Parathyroid adenoma (tissue), 2 donors: ENCODE measurements around the gene LEFTY1.

Experiments
- H2AFZ ChIP-seq: fragments of 300-600 bp; sonication (generic); one replicate; pipeline ENCODE4 v1.7.0; 2017; ENCODE audit warnings: antibody characterized with exemption, mild to moderate bottlenecking
- H3K27ac ChIP-seq: fragments of 300-600 bp; sonication (generic); one replicate; pipeline ENCODE4 v1.7.0; 2017
- H3K27me3 ChIP-seq: fragments of 300-600 bp; sonication (generic); one replicate; pipeline ENCODE4 v1.7.0; 2017; ENCODE audit warnings: low read length; ENCODE audit not compliant: control insufficient read depth, insufficient read depth
- H3K36me3 ChIP-seq: fragments of 300-600 bp; sonication (generic); one replicate; pipeline ENCODE4 v1.7.0; 2017; ENCODE audit warnings: low read length; ENCODE audit not compliant: control insufficient read depth, insufficient read depth
- H3K4me1 ChIP-seq: fragments of 300-600 bp; sonication (generic); one replicate; pipeline ENCODE4 v1.7.0; 2017; ENCODE audit warnings: control low read depth
- H3K4me2 ChIP-seq: fragments of 300-600 bp; sonication (generic); one replicate; pipeline ENCODE4 v1.7.0; 2017; ENCODE audit warnings: low read length
- H3K4me3 ChIP-seq: fragments of 300-600 bp; sonication (generic); one replicate; pipeline ENCODE4 v1.7.0; 2017; ENCODE audit warnings: low read depth, low read length
- H3K79me2 ChIP-seq: fragments of 300-600 bp; sonication (generic); one replicate; pipeline ENCODE4 v1.7.0; 2017; ENCODE audit warnings: control low read depth
- H3K9ac ChIP-seq: fragments of 300-600 bp; sonication (generic); one replicate; pipeline ENCODE4 v1.7.0; 2017; ENCODE audit warnings: mild to moderate bottlenecking
- H3K9me3 ChIP-seq: fragments of 300-600 bp; sonication (generic); one replicate; pipeline ENCODE4 v1.7.0; 2017; ENCODE audit warnings: low read length; ENCODE audit not compliant: control insufficient read depth
- TF ChIP-seq, protein P1 (sequence below): fragments of 300-600 bp; sonication (generic); IDR thresholded peaks from one replicate; pipeline ENCODE4 v1.7.0; 2017; ENCODE audit warnings: antibody characterized with exemption, mild to moderate bottlenecking
- donor health status: primary hyperparathyroidism.

LEFTY1 gene

DNA sequence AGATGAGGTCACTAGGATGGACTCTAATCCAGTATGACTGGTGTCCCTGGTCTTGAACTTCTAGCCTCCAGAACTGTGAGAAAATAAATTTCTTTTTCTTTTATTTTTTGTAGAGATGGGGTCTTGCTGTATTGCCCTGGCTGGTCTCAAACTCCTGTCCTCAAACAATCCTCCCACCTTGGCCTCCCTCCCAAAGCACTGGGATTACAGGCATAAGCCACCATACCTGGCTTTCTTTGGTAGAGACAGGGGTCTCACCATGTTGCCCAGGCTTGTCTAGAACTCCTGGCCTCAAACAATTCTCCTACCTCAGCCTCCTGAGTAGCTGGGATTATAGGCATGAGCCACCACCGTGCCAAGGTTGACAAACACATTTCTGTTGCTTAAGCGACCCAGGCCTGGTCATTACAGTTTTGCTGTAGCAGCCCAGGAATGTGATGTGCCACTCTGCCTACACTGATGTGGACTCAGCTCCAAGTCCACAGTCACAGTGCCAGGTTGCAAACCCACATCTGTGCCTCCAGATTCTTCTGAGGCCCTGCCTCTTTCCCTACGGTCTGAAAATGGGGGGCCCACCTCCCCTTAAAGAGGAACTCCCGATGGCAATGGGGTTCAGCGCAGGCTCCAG lies 19.2 kb upstream of the LEFTY1 start:
- Histone ChIP-seq H3K79me2 (no peaks in the 10 kb centered on the region), H3K36me3 (no peaks in the 10 kb centered on the region), H3K4me1 (no peaks in the 10 kb centered on the region), H3K27me3 (no peaks in the 10 kb centered on the region), H3K9me3 (no peaks in the 10 kb centered on the region), H3K9ac (no peak overlapping the region), H3K4me2 (no peak overlapping the region), H3K4me3 (no peak overlapping the region), H2AFZ (no peak overlapping the region), H3K27ac (no peak overlapping the region)
- TF ChIP-seq, protein P1, sequence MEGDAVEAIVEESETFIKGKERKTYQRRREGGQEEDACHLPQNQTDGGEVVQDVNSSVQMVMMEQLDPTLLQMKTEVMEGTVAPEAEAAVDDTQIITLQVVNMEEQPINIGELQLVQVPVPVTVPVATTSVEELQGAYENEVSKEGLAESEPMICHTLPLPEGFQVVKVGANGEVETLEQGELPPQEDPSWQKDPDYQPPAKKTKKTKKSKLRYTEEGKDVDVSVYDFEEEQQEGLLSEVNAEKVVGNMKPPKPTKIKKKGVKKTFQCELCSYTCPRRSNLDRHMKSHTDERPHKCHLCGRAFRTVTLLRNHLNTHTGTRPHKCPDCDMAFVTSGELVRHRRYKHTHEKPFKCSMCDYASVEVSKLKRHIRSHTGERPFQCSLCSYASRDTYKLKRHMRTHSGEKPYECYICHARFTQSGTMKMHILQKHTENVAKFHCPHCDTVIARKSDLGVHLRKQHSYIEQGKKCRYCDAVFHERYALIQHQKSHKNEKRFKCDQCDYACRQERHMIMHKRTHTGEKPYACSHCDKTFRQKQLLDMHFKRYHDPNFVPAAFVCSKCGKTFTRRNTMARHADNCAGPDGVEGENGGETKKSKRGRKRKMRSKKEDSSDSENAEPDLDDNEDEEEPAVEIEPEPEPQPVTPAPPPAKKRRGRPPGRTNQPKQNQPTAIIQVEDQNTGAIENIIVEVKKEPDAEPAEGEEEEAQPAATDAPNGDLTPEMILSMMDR, result no peak

DNA sequence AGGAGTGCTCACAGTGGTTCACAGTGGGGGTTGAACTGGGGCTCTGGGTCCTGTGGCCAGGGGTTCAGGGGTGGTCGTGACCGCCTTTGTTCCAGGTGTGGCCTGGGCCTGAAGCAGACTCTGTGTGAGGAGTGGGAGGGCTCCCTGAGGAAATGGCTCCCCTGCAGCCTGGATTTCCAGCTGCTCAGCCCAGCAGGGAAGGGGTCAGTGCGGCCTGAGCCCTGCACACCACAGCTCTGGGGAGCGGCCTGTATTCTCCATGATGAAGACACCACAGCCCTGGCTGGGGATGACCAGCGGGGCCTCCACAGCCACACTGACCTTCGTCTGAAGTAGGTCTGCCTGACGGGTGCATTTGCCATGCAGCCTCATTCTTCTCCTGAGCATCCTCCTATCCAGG lies 18.4 kb upstream of the LEFTY1 start:
- TF ChIP-seq, protein P1, result no peak
- Histone ChIP-seq H3K36me3 (no peaks in the 10 kb centered on the region), H2AFZ (no peak overlapping the region), H3K27me3 (no peaks in the 10 kb centered on the region), H3K4me2 (no peak overlapping the region), H3K9me3 (no peaks in the 10 kb centered on the region), H3K79me2 (no peaks in the 10 kb centered on the region), H3K4me3 (no peak overlapping the region), H3K4me1 (no peaks in the 10 kb centered on the region), H3K9ac (no peak overlapping the region), H3K27ac (no peak overlapping the region)

DNA sequence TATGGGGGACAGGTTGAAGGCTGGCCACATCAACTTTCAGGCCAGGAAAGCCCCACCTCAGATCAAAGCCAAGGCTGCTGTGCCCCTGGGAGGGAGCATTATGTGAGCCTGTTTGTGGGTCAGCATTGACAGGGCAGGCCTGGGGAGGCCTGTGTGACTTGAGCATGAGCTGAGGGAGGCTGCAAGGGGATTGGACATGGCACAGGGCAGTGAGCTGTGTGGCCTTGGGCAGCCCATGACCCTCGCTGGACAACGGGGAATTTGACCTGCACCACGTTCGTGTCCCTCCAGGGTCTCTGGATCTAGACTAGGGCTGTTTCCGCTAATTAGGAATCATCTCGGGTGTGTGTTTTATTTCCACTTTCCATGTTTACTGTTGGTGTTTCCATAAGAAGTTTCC lies 17.5 kb upstream of the LEFTY1 start:
- Histone ChIP-seq H3K9ac (no peak overlapping the region), H3K27me3 (no peaks in the 10 kb centered on the region)

DNA sequence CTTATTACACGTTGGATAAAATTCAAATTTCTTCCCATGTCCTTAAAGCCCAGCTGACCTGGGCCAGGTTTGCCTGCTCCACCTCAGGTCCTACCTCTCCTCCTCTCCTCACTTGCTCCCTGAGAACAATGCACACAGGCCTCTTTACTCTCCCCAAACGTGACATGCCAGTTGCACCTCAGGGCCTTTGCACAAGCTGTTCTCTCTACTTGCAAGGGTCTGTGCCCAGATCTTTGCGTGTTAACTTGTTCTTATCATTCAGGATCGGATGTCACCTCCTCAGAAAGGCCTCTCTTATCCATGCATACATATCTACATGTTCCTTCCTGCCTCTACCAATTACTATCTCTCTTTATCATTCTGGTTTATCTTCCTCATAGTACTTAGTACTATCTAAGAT lies 14.7 kb upstream of the LEFTY1 start:
- Histone ChIP-seq H3K27me3 (no peaks in the 10 kb centered on the region), H3K4me1 (no peaks in the 10 kb centered on the region), H3K79me2 (no peaks in the 10 kb centered on the region), H3K36me3 (no peaks in the 10 kb centered on the region), H2AFZ (no peak overlapping the region), H3K9ac (no peak overlapping the region), H3K9me3 (no peaks in the 10 kb centered on the region), H3K4me2 (no peak overlapping the region), H3K27ac (no peak overlapping the region), H3K4me3 (no peak overlapping the region)
- TF ChIP-seq, protein P1, result no peak

More for the DNA sequence above, 17.5 kb upstream of the LEFTY1 start:
- no peaks in the 10 kb centered on the region for H3K9me3 ChIP-seq
- TF ChIP-seq, protein P1, result no peak
- no peak overlapping the region for H2AFZ ChIP-seq
- no peak overlapping the region for H3K27ac ChIP-seq
- no peaks in the 10 kb centered on the region for H3K79me2 ChIP-seq
- no peak overlapping the region for H3K4me2 ChIP-seq
- no peak overlapping the region for H3K4me3 ChIP-seq
- no peaks in the 10 kb centered on the region for H3K36me3 ChIP-seq
- no peaks in the 10 kb centered on the region for H3K4me1 ChIP-seq
